Neural cell (in vitro differentiated cells): ENCODE measurements around the gene SH3BP5. TPM values are rescaled to one million over a fixed set of nuclear protein-coding genes. Genes with fewer than 3 reads are reported as not detected.

Experiments used
- H2AFZ ChIP-seq: fragments of 200-600, 300-800 bp; sonication (generic), shearing (Covaris generic); 2 replicates; pipeline ENCODE4 v1.6.0; 2014; ENCODE audit warnings: low read depth, mild to moderate bottlenecking, antibody characterized with exemption, low read length, moderate library complexity
- H3F3A ChIP-seq: fragments of 200-600 bp; shearing (Covaris generic); 2 replicates; pipeline ENCODE4 v1.6.1; 2016; ENCODE audit warnings: mild to moderate bottlenecking, moderate library complexity, mixed read lengths, antibody characterized with exemption, low read length; ENCODE audit not compliant: insufficient read depth, poor library complexity, severe bottlenecking
- H3K27ac ChIP-seq: fragments of 200-600, 300-800 bp; sonication (generic), shearing (Covaris generic); 2 replicates; pipeline ENCODE4 v1.5.1; 2014; ENCODE audit warnings: mild to moderate bottlenecking, low read length, moderate library complexity
- H3K27me3 ChIP-seq: fragments of 300-800, 200-600 bp; sonication (generic), shearing (Covaris generic); 2 replicates; pipeline ENCODE4 v1.6.0; 2014; ENCODE audit warnings: mild to moderate bottlenecking, low read depth, low read length, moderate library complexity; ENCODE audit not compliant: insufficient read depth
- H3K36me3 ChIP-seq: fragments of 300-800, 200-600 bp; sonication (generic), shearing (Covaris generic); 2 replicates; pipeline ENCODE4 v1.5.1; 2014; ENCODE audit warnings: mild to moderate bottlenecking, antibody characterized with exemption, low read length, moderate library complexity; ENCODE audit not compliant: insufficient read depth
- H3K4me2 ChIP-seq: fragments of 300-800, 200-600 bp; sonication (generic), shearing (Covaris generic); 2 replicates; pipeline ENCODE4 v1.6.0; 2014; ENCODE audit warnings: mild to moderate bottlenecking, low read length
- H3K4me3 ChIP-seq: fragments of 300-800, 200-600 bp; sonication (generic), shearing (Covaris generic); 2 replicates; pipeline ENCODE4 v1.5.1; 2014; ENCODE audit warnings: mild to moderate bottlenecking, low read length, moderate library complexity
- H3K79me2 ChIP-seq: fragments of 200-600 bp; shearing (Covaris generic); replicated peaks from 2 replicates; pipeline ENCODE4 v1.6.0; 2014; ENCODE audit warnings: mild to moderate bottlenecking, low read length, moderate library complexity; ENCODE audit not compliant: insufficient read depth
- H3K9ac ChIP-seq: fragments of 300-800, 200-600 bp; sonication (generic), shearing (Covaris generic); 2 replicates; pipeline ENCODE4 v1.6.1; 2016; ENCODE audit warnings: mild to moderate bottlenecking, low read length, mixed read lengths
- H3K9me2 ChIP-seq: fragments of 200-600 bp; shearing (Covaris generic); 2 replicates; pipeline ENCODE4 v1.6.1; 2016; ENCODE audit warnings: mild to moderate bottlenecking, low read length, mixed read lengths; ENCODE audit not compliant: insufficient read depth
- H3K9me3 ChIP-seq: fragments of 200-600, 300-800 bp; sonication (generic), shearing (Covaris generic); 2 replicates; pipeline ENCODE4 v1.6.1; 2016; ENCODE audit warnings: mild to moderate bottlenecking, mixed run types, low read length, moderate library complexity, mixed read lengths
- H4K20me1 ChIP-seq: fragments of 200-600 bp; shearing (Covaris generic); 2 replicates; pipeline ENCODE4 v1.6.1; 2016; ENCODE audit warnings: mild to moderate bottlenecking, mixed run types; ENCODE audit not compliant: insufficient read depth
- EP300 ChIP-seq: fragments of 450-650 bp; conservative IDR thresholded peaks from 2 replicates; pipeline ENCODE4 v1.6.1; 2014; ENCODE audit warnings: antibody characterized with exemption, mild to moderate bottlenecking, moderate library complexity; ENCODE audit not compliant: poor library complexity, severe bottlenecking
- EZH2 ChIP-seq: fragments of 200-600, 300-800 bp; shearing (Covaris generic), sonication (generic); IDR thresholded peaks from 2 replicates; pipeline ENCODE4 v1.6.1; 2014; ENCODE audit warnings: antibody characterized with exemption, low read length, borderline replicate concordance, mild to moderate bottlenecking; ENCODE audit not compliant: insufficient read depth, poor library complexity, severe bottlenecking
- MXI1 ChIP-seq: fragments of 450-650 bp; conservative IDR thresholded peaks from 2 replicates; pipeline ENCODE4 v1.6.1; 2014; ENCODE audit warnings: antibody characterized with exemption, mild to moderate bottlenecking; ENCODE audit not compliant: poor library complexity, severe bottlenecking
- POLR2AphosphoS5 ChIP-seq: IDR thresholded peaks from 2 replicates; pipeline ENCODE4 v1.6.1; 2012
- RAD21 ChIP-seq: fragments of 450-650 bp; conservative IDR thresholded peaks from 2 replicates; pipeline ENCODE4 v1.6.1; 2014; ENCODE audit warnings: antibody characterized with exemption, mild to moderate bottlenecking, moderate library complexity
- REST ChIP-seq: IDR thresholded peaks from 2 replicates; pipeline ENCODE4 v1.6.1; 2012; ENCODE audit warnings: borderline replicate concordance
- SMC3 ChIP-seq: fragments of 450-650 bp; conservative IDR thresholded peaks from 2 replicates; pipeline ENCODE4 v1.6.1; 2014; ENCODE audit warnings: antibody characterized with exemption, mild to moderate bottlenecking, moderate library complexity; ENCODE audit not compliant: poor library complexity
- TAF1 ChIP-seq: IDR thresholded peaks from 2 replicates; pipeline ENCODE4 v1.6.1; 2012; ENCODE audit warnings: low read depth
- polyA plus RNA-seq: library from polyadenylated mRNA; depleted of rRNA; stranded (reverse); fragments of >200 nt; gene quantifications from 2 replicates; pipeline ENCODE4 v1.2.3, GENCODE V29; 2014
- TF ChIP-seq, protein P1 (sequence below): fragments of 450-650 bp; IDR thresholded peaks from 2 replicates; pipeline ENCODE4 v1.5.1; 2014; ENCODE audit warnings: antibody characterized with exemption, mild to moderate bottlenecking, moderate library complexity; ENCODE audit not compliant: poor library complexity, severe bottlenecking

SH3BP5 gene
- polyA plus RNA-seq, 1 donor from 2014 or later = 166 TPM

DNA sequence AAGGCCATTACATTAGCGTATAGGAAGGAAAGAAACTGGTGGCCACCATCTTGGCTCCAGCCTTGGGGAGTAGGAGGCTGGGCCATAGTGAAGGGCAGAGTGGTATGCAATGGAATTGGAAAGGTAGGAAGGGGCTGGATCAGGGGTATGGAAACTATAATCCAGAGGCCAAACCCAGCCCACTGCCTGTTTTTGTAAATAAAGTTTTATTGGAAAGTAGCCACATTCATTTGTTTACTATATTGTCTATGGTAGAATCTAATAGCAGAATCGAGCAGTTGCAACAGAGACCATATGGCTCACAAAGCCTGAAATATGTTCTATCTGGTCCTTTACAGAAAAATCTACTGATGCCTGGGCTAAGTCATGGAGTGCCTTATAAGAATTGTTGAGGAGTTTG is 14.1 kb upstream of the SH3BP5 start:
- no peak overlapping the region for H3K9ac ChIP-seq
- H3K9me3 ChIP-seq = no peaks in the 10 kb centered on the region
- H3K79me2 ChIP-seq = no peaks in the 10 kb centered on the region
- TF ChIP-seq RAD21 (no peak), SMC3 (no peak), EZH2 (no peak), POLR2AphosphoS5 (no peak)
- H3K36me3 ChIP-seq = no peaks in the 10 kb centered on the region
- no peak overlapping the region for H2AFZ ChIP-seq
- no peaks in the 10 kb centered on the region for H4K20me1 ChIP-seq
- H3F3A ChIP-seq = no peaks in the 10 kb centered on the region
- H3K4me3 ChIP-seq = no peak overlapping the region
- no peak overlapping the region for H3K27ac ChIP-seq
- H3K9me2 ChIP-seq = no peaks in the 10 kb centered on the region
- no peaks in the 10 kb centered on the region for H3K27me3 ChIP-seq
- H3K4me2 ChIP-seq = no peak overlapping the region

DNA sequence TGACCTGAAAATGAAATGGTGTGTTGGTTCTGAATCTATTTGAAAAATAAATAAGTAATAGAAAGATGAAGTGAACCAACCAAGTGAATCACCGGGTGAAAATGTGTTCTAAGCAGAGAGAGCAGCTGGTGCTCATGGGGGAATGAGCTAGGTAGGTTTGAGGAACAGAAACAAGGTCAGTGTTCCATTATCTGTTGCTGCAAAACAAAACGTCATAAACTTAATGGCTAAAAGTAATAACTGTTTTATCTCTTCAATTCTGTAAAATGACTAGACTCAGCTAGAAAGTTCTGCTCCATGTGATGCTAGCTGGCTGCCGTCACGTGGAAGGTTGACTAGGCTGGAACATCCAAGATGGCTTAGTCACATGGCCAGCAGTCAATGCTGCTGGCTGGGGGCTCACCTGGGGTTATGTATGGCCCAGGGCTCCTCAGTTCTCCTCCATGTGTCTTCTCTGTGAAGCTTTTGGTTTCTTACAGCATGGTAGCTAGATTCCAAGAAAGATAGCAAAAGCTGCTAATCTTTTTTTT is 13.3 kb upstream of the SH3BP5 start:
- Histone ChIP-seq H3K27me3 (no peaks in the 10 kb centered on the region), H3K36me3 (no peaks in the 10 kb centered on the region), H2AFZ (no peak overlapping the region), H4K20me1 (no peaks in the 10 kb centered on the region), H3K9me2 (no peaks in the 10 kb centered on the region), H3K4me2 (no peak overlapping the region), H3K27ac (no peak overlapping the region), H3K79me2 (no peaks in the 10 kb centered on the region), H3F3A (no peaks in the 10 kb centered on the region), H3K9me3 (no peaks in the 10 kb centered on the region), H3K9ac (no peak overlapping the region), H3K4me3 (no peak overlapping the region)
- TF ChIP-seq EZH2 (no peak), EP300 (no peak), MXI1 (no peak), TAF1 (no peak)
- TF ChIP-seq, protein P1, sequence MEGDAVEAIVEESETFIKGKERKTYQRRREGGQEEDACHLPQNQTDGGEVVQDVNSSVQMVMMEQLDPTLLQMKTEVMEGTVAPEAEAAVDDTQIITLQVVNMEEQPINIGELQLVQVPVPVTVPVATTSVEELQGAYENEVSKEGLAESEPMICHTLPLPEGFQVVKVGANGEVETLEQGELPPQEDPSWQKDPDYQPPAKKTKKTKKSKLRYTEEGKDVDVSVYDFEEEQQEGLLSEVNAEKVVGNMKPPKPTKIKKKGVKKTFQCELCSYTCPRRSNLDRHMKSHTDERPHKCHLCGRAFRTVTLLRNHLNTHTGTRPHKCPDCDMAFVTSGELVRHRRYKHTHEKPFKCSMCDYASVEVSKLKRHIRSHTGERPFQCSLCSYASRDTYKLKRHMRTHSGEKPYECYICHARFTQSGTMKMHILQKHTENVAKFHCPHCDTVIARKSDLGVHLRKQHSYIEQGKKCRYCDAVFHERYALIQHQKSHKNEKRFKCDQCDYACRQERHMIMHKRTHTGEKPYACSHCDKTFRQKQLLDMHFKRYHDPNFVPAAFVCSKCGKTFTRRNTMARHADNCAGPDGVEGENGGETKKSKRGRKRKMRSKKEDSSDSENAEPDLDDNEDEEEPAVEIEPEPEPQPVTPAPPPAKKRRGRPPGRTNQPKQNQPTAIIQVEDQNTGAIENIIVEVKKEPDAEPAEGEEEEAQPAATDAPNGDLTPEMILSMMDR = no peak

DNA sequence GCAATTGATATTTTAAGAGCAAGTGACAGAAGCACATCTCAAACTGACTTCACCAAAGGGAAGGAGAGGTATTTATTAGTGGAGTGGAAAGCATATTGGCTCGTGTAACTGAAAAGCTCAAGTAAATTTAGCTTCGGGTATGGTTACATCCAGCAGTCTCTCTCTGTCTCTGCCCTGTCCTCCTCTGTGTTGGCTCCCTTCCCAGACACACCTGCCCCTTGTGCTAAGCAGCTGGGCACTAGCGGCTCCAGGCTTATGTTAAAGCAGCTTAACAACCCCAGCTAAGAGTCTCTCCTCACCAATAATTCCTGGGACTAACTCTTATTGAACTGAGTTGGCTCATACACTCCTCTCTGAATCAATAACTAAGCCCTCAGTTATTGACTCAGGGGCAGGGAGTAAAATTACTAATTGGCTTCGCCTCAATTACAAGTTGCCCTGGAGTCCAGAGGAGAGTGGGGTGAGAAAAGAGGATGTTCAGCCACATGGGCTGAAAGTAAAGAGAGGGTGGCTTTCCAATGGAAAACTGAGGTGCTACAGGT is 12.8 kb upstream of the SH3BP5 start:
- Histone ChIP-seq H4K20me1 (no peaks in the 10 kb centered on the region), H3K4me2 (no peak overlapping the region), H3K9me2 (no peaks in the 10 kb centered on the region), H3K79me2 (no peaks in the 10 kb centered on the region), H3K9ac (no peak overlapping the region), H3K36me3 (no peaks in the 10 kb centered on the region), H3K27ac (no peak overlapping the region), H3K27me3 (no peaks in the 10 kb centered on the region), H2AFZ (no peak overlapping the region), H3F3A (no peaks in the 10 kb centered on the region), H3K4me3 (no peak overlapping the region), H3K9me3 (no peaks in the 10 kb centered on the region)
- TF ChIP-seq EZH2 = no peak
- TF ChIP-seq EP300 = no peak
- TF ChIP-seq, protein P1 = no peak
- TF ChIP-seq RAD21 = no peak
- TF ChIP-seq TAF1 = no peak
- no peak for TF ChIP-seq MXI1
- TF ChIP-seq REST = no peak
- no peak for TF ChIP-seq SMC3
- TF ChIP-seq POLR2AphosphoS5 = no peak
